HuH-7.5 (cell line): ENCODE data around the gene PIP5K1A.
"Not testable (repeated sequence)": the region's sequence is repeated elsewhere in the genome, so short reads cannot be mapped to it uniquely, and the experiment has no call there.

ENCODE experiments used
- DNase-seq: peaks from one replicate; pipeline ENCODE4 v3.0.0; 2011; ENCODE audit warnings: low spot score

The PIP5K1A gene

GRCh38 chr1:151192047-151192446 is 6.3 kb upstream of the PIP5K1A start:
- DNase-seq: no peak

GRCh38 chr1:151193304-151193703 is 5.0 kb upstream of the PIP5K1A start:
- DNase-seq: no peak

DNA sequence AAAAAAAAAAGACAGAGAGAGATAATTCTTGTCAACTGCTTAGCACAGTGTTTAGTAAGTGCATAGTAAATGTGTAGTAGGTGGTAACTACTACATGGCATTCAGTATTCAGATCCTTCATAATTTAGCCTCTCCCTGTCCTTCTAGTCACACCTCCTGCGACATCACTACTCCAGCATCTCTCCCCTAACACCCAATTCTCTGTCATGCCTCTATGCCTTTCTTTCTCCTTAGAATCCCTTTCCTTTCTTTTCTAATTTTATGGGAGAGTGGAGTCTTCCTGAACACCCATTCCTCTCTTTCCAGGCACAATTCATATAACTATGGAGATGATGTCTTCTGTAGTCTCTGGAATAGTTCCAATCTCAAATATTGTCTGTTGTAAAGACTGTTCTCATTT is 4.5 kb upstream of the PIP5K1A start:
- no peak for DNase-seq

- peak; percentile 44 for DNase-seq
Observed at GRCh38 chr1:151194894-151195594, 3.3 kb upstream of the PIP5K1A start.

DNA sequence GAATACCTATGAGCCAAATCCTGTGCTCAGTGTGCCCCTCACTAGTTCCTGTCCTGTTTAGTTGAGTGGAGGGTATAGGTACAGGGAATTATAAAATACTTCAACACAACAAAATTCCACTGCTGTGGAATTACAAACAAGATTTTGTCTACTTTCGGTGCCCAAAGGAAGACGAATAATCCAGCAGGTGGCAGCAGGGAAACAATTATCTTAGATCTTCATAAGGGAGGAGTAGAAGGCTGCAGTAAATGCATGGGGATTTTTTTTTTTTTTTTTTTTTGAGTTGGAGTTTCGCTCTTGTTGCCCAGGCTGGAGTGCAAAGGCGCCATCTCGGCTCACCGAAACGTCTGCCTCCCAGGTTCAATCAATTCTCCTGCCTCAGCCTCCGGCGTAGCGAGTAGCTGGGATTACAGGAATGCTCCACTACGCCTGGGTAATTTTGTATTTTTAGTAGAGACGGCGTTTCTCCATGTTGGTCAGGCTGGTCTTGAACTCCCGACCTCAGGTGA is 2.0 kb upstream of the PIP5K1A start:
- no peak for DNase-seq

DNA sequence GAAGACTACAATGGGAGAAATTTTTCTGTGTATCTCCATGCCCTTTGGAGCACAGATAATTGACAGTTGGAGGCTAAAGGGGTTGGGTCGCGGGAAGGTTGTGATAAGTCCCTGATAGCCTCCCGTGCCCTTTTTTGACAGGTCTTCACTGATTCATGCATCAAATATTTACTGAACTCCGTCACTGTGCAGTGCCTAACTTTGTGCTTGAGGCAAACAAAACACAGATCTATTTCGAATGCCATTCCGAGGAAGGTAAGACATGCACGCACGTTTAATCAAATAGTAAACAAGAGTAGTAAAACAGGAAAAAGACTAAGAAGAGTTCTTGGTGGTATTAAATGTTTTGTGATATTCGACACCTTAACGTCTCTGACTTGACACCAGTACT is 494 bp upstream of the PIP5K1A start:
- DNase-seq: no peak

- DNase-seq: no peak
Observed at GRCh38 chr1:151199873-151200581, 1.7 kb downstream of the PIP5K1A start.

GRCh38 chr1:151205381-151205965 is 7.1 kb downstream of the PIP5K1A start:
- DNase-seq: not testable (repeated sequence)

DNA sequence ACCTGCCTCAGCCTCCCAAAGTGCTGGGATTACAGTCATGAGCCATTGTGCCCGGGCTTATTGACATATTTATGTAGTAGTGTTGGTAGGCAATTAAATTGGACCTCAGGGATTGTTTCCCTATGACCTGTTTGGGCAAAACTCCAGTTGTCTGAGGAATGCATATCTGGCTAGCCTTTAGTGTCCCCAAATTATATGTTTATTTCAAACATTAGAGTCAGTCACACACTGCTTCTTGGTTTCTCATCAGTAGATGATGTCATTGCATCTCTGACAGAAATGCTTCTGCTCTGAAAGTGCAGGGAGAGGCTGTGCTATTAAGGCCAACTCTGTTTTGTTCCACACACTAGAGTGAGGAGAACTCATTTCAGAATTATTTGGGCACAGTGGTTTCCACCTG is 12.5 kb downstream of the PIP5K1A start:
- DNase-seq: no peak

DNA sequence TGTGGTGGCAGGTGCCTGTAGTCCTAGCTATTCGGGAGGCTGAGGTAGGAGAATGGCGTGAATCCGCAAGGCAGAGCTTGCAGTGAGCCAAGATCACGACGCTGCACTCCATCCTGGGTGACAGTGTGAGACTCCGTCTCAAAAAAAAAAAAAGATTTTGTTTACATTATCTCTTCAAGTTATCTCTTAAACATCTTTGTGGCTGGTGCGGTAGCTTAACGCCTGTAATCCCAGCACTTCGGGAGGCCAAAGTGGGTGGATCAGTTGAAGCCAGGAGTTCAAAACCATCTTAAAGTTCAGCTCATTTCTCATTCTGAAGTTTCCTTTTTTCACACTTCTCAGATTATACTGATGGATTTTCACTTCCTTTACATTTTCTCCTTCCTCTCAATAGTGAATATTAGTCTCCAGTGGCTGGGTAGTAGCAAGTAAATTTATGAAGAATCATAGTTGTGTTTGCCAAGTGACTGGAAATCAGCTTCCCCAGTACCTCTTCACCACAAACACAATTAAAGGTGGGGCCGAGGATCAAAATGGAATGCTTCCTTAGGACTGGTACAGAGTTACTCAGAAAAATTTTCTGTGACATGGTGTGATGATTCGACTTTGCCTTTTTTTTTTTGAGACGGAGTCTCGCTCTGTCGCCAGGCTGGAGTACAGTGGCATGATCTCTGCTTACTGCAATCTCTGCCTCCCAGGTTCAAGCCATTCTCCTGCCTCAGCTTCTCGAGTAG is 13.8 kb downstream of the PIP5K1A start:
- DNase-seq: no peak

DNA sequence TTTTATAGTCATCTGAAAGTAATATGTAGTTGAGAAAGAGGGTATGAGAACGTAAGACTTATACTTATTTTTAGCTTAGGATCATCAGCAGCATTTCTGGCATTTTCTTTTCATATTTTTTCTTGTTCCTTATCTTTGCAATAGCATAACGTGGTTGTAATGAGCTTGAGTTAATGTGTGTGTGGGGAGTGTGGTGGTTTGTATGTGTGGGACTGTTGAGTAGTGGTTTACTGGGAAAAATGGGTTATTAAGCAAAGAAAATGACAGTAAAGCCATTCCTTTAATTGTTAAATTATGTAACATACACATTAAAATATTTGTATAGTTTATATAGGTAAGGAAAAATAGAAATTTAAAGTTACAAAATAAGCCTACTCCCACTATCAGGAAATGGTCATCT is 15.2 kb downstream of the PIP5K1A start:
- DNase-seq: no peak

GRCh38 chr1:151221616-151222015 is 23.3 kb downstream of the PIP5K1A start:
- DNase-seq: no peak

DNA sequence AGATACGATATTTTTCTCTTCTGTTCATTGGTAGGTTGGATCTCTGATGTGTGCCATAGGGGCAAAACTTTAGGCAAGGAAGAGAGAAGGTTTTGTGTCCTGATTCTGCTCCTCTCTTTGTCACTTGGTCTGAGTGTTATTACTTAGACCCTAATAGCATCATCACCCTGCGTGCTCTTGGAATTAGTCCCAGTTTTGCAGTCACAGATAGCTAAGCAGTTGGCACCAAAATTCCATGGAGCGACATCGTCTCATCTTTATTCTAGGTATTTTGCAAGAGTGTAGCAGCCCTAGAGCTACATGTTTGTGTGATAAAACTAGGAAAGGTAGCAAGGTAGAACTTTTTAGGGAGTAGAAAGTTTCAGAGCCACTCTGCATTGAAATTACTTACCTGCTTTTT is 23.8 kb downstream of the PIP5K1A start:
- no peak for DNase-seq

GRCh38 chr1:151235235-151235634 is 36.9 kb downstream of the PIP5K1A start:
- no peak for DNase-seq

GRCh38 chr1:151237678-151238466 is 39.5 kb downstream of the PIP5K1A start:
- no peak for DNase-seq

DNA sequence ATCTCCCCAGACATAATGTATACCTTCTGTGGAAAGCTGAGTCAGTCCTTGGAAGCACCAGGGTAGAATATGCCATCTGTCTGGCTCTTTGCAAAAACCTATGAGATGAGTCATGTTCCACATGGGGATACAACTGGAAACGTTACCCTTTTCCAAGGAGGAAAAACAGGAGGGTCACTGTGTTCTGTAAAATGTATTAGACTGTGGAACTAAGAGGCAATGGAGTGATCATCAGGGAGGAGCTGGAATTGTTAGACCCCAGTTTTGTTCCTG is 40.1 kb downstream of the PIP5K1A start:
- DNase-seq: no peak

- DNase-seq: no peak
Observed at GRCh38 chr1:151242442-151242841, 44.1 kb downstream of the PIP5K1A start.

DNA sequence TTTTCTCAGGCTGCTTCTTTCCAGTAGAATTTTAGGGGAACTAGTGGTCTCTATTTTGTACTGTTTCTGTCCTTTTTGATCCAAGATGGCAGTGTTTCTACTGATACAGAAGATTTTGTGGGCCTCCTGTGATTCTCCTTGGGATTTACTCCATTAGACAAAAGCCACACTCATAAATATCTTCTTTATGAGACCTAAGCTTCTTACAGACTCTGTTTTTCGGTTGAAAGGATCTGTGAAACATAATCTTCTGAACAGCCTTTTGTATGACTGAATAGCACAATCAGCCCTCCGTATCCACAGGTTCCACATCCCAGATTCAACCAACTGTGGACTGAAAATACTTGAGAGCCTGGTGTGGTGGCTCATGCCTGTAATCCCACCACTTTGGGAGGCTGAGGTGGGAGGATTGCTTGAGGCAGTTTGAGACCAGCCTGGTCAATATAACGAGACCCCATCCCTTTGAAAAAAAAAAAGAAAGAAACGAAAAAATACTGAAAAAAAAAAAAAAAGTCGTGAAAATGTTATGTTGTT is 45.4 kb downstream of the PIP5K1A start:
- DNase-seq: no peak

GRCh38 chr1:151246786-151247185 is 48.4 kb downstream of the PIP5K1A start:
- no peak for DNase-seq

DNA sequence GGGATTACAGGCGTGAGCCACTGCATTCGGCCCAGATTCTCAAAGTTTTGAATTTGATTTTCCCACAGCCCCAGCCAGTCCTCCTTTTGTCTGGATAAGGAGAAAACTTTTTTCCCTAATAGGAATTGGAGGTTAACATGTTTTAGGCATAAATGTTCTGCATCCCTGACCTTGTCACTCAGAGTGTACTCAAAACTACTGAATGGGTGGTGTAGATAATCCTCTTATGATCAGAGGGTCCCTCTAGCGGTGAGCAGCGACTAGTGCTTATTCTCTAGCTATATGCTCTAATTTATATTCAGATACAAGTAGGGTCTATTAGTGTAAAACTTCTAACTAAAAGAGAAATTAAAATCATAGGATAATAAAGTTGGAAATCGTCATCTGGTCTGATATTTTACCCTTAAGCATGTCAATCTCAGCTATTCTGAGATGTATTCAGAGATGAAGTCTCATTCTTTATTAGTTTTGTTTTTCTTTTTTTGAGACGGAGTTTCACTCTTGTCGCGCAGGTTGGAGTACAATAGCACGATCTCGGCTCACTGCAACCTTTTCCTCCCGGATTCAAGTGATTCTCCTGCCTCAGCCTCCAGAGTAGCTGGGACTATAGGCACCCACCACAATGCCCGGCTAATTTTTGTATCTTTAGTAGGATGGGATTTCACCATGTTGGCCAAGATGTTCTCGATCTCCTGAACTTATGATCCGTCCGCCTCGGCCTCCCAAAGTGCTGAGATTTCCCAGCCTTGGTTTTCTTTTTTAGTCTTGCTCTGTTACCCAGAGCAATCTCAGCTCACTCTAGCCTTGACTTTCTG is 53.5 kb downstream of the PIP5K1A start:
- peak; percentile 64 for DNase-seq
